Activated T-cell treated with anti-CD3 and anti-CD28 coated beads, Interleukin-2, amount 50 U/mL, for 4 hours (primary cell): ENCODE data around the gene ADNP2. TPM values are rescaled to one million over a fixed set of nuclear protein-coding genes. Genes with fewer than 3 reads are reported as not detected.

Experiments
- ATAC-seq, 2 donors: fragments of 200-7000 bp; cut with Tn5 transposase; one replicate each; pipeline ENCODE4 v1.10.0; 2021
- DNase-seq: peaks from one replicate; pipeline ENCODE4 v3.0.0-alpha.2; 2020
- H3K27me3 Mint-ChIP-seq: one replicate; pipeline ENCODE4 v1.8.0; 2021; ENCODE audit warnings: low read depth, mixed read lengths
- H3K36me3 Mint-ChIP-seq: one replicate; pipeline ENCODE4 v1.8.0; 2022; ENCODE audit warnings: mixed read lengths; ENCODE audit not compliant: insufficient read depth
- H3K4me1 Mint-ChIP-seq: one replicate; pipeline ENCODE4 v1.8.0; 2021; ENCODE audit warnings: low read depth, mixed read lengths
- H3K4me3 Mint-ChIP-seq: one replicate; pipeline ENCODE4 v1.8.0; 2021; ENCODE audit warnings: mild to moderate bottlenecking, moderate library complexity, mixed read lengths
- H3K9me3 Mint-ChIP-seq: one replicate; pipeline ENCODE4 v1.8.0; 2021; ENCODE audit warnings: mixed read lengths
- total RNA-seq, 3 donors: library from RNA; stranded (reverse); gene quantifications; one replicate each; pipeline ENCODE4 v1.2.1, GENCODE V29; 2021

Gene ADNP2
- total RNA-seq, 3 donors from 2014 or later = 23.3 to 26.3 (median 25.2) TPM

DNA sequence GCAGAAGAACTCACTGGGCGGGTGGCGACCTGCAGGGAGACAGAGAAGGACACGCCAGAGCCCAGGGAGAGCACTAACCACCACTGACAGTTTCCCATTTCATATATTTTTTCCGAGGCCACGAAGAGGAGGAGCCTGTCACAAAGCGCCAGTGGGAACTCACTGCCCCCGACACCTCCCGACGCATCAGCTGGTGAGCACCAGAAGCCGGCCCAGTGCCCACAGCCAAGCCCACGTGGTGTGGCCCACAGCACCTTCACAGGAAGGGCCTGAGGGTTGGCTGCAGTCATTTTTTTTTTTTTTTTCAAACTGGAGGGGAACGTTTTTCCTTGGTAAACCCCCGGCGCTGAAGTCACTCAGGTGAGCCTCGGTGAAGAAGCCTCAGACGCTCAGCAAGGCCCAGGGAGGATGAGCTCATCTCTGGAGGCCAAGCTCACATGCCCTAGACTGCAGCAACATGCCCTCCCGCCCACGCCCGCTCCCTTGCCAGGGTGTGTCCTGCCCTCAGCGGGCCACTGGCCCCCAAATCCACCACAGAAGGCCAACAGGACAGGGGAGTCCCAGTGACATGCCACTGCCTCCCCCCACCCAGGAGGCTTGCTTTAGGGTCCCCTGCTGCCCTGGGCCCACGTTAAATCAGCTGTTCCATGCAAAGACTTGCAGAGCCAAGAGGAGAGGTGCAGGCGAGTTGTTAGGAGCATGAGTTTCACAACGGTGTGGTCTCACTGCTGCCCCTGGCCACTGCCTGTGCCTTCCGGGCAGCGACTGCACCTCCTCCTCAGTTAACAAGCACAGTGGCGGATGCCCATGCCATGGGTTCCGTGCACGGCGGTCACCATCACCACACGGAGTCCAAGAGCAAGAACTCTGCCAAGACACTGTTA lies 70.1 kb downstream of the ADNP2 start:
- Mint-ChIP-seq H3K9me3 (no peaks in the 10 kb centered on the region), H3K4me3 (no peak overlapping the region), H3K36me3 (no peaks in the 10 kb centered on the region), H3K4me1 (peaks cover 15% of the 10 kb centered on the region), H3K27me3 (peaks cover 6% of the 10 kb centered on the region)
- DNase-seq = no peak
- ATAC-seq = no peak

GRCh38 chr18:80179857-80180558 lies 70.9 kb downstream of the ADNP2 start:
- no peak for ATAC-seq
- Mint-ChIP-seq H3K4me3 (no peak overlapping the region), H3K27me3 (peaks cover 6% of the 10 kb centered on the region)

DNA sequence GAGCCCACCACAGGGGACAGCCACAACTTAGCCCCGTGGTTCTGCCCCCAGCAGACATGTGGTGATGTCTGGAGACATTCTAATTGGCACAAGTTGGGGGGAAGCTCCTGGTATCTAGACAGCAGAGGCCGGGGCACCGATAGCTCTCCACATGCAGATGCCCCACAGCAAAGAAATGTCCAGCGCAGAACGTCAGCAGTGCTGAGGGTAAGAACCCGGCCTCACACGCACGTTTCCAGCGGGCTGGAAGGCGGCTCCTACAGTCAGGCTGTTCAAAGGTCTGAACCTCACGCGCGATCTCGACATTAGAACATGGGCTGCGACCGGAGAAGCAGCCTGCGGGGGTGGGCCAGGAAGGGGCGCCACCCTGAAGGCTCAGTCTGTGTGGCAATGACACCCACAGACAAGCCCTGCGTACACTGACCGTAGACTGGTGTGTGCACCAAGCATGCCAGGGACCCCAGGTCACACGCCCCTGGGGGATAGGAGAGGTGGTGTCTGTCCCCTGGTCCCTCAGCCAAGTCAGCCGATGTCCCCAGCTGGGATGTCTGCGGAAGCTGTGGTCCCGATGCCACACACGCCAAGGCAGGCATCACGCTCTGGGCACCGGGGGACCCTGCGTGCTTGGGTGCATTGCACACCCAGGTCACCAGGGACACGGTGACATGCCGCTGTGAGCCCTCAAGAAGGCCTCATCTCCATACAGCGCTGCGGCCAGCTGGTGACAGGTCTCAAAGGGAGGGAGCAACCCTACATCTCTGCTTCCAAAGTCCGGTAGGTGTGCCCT lies 71.9 kb downstream of the ADNP2 start:
- H3K4me3 Mint-ChIP-seq = no peak overlapping the region
- DNase-seq (no peak), ATAC-seq (no peak)
- no peaks in the 10 kb centered on the region for H3K9me3 Mint-ChIP-seq
- H3K4me1 Mint-ChIP-seq = peaks cover under 1% of the 10 kb centered on the region
- no peaks in the 10 kb centered on the region for H3K36me3 Mint-ChIP-seq
- no peaks in the 10 kb centered on the region for H3K27me3 Mint-ChIP-seq

More at GRCh38 chr18:80179857-80180558, 70.9 kb downstream of the ADNP2 start:
- no peaks in the 10 kb centered on the region for H3K9me3 Mint-ChIP-seq
- H3K36me3 Mint-ChIP-seq = no peaks in the 10 kb centered on the region
- H3K4me1 Mint-ChIP-seq = peaks cover 10% of the 10 kb centered on the region
- no peak for DNase-seq

GRCh38 chr18:80181642-80182461 lies 72.8 kb downstream of the ADNP2 start:
- no peak for ATAC-seq
- DNase-seq = no peak
- H3K36me3 Mint-ChIP-seq = no peaks in the 10 kb centered on the region
- H3K9me3 Mint-ChIP-seq = no peaks in the 10 kb centered on the region
- H3K4me1 Mint-ChIP-seq = no peaks in the 10 kb centered on the region
- peaks cover 7% of the 10 kb centered on the region for H3K27me3 Mint-ChIP-seq
- H3K4me3 Mint-ChIP-seq = no peak overlapping the region

GRCh38 chr18:80182855-80183254 lies 73.8 kb downstream of the ADNP2 start:
- Mint-ChIP-seq H3K9me3 (no peaks in the 10 kb centered on the region), H3K36me3 (no peaks in the 10 kb centered on the region), H3K27me3 (peaks cover 10% of the 10 kb centered on the region), H3K4me1 (no peaks in the 10 kb centered on the region), H3K4me3 (no peak overlapping the region)
- DNase-seq (no peak), ATAC-seq (no peak)

GRCh38 chr18:80183273-80184050 lies 74.4 kb downstream of the ADNP2 start:
- Mint-ChIP-seq H3K36me3 (no peaks in the 10 kb centered on the region), H3K4me1 (no peaks in the 10 kb centered on the region), H3K27me3 (peaks cover 10% of the 10 kb centered on the region), H3K4me3 (no peak overlapping the region), H3K9me3 (no peaks in the 10 kb centered on the region)
- DNase-seq = no peak
- no peak for ATAC-seq

DNA sequence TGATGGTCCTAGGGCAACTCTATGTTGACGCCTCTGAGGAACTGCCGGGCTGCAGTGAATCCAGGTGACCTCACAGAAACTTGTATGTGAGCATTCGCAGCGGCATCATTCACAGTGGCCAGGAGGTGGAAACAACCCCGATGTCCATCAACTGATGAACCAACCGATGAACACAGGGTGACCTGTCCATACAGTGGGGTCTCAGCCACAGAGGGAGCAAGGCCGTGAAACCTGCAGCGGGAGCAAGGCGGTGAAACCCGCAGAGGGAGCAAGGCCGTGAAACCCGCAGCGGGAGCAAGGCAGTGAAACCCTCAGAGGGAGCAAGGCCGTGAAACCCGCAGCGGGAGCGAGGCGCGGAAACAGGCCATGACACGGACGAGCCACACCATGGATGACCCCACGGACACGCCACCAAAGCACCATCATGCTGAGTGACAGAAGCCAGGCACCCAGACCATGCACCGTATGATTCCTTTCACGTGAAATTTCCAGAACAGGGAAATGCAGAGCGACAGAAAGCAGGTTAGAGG lies 75.2 kb downstream of the ADNP2 start:
- ATAC-seq (no peak), DNase-seq (no peak)
- H3K9me3 Mint-ChIP-seq = no peaks in the 10 kb centered on the region
- no peaks in the 10 kb centered on the region for H3K4me1 Mint-ChIP-seq
- H3K4me3 Mint-ChIP-seq = no peak overlapping the region
- peaks cover 10% of the 10 kb centered on the region for H3K27me3 Mint-ChIP-seq
- no peaks in the 10 kb centered on the region for H3K36me3 Mint-ChIP-seq

- DNase-seq = no peak
- H3K4me1 Mint-ChIP-seq = no peaks in the 10 kb centered on the region
- H3K36me3 Mint-ChIP-seq = no peaks in the 10 kb centered on the region
- ATAC-seq = no peak
- no peaks in the 10 kb centered on the region for H3K9me3 Mint-ChIP-seq
- H3K4me3 Mint-ChIP-seq = no peak overlapping the region
- H3K27me3 Mint-ChIP-seq = peaks cover 10% of the 10 kb centered on the region
Observed at GRCh38 chr18:80185545-80185944, 76.5 kb downstream of the ADNP2 start.

DNA sequence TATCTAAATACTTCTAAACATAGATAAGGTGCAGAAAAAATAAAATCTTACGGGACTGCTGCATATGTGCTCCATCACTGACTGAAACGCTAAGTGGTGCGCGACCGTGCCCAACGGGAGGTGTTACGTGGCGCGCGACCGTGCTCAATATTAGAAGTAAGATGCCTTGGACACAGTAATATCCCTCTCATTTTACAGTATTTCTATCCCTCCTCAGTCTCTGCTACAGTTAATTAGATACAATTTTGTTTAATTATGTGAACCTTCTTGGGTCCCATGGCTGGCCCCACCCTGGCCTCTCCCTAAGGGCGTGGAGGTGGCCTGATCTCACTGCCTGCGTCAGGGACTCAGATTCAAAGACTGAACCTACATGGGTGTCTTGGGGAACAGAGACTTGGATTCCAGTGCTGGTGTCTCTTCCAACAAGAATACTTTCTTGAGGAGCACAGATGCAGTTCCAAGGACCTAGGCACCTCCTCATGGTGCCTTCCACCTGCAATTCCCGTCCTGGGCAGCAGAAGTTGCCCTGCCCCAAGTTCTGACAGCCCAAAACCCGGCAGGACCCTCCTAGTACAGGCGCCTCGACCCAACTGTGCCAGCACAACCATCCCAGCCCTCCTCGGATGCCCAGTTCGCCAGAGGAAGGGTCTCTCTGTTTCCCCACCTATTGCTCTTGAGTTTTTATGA lies 79.0 kb downstream of the ADNP2 start:
- H3K9me3 Mint-ChIP-seq = no peaks in the 10 kb centered on the region
- H3K4me1 Mint-ChIP-seq = no peaks in the 10 kb centered on the region
- no peak overlapping the region for H3K4me3 Mint-ChIP-seq
- no peak for ATAC-seq
- H3K36me3 Mint-ChIP-seq = no peaks in the 10 kb centered on the region
- no peak for DNase-seq
- H3K27me3 Mint-ChIP-seq = peaks cover 16% of the 10 kb centered on the region

DNA sequence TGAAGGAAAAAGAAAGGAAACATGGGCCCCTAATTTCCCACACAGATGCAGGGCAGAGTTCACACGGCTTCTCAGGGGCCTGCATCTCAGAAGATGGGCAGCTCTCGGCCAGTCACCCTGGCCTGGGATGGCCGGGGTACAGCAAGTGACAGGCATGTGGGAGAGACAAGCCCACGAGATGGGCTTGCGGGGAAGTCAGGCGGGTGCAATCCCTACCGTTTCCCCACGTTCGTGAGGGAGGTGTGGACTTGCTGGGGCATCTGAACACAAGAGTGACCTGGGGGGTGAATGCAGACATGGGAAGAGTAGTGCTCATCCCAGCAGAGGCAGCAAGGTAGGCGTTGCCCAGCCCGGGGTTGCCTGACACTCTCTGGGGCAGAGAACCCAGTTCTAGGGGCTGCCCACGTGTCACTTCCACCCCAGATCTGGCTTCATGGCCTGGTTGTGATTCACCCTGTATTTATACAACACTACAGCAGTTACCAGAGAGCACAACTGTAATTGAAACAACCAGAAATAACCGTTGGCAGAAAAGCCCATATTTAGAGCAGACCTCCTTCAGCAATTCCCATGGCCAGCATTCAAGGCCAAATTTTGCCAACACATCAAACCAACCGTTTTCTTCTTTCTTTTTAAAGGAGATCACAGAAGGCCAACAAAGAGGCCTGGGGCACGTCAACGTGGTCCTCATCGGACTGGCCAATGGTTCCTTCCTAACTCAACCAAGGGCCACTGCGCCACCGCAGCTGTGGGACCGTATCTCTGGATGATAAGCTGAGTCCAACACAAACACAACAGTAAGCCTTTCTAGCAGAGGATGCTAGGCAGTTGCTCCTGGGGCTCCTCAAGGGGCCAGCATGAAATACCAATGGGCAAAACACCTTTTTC lies 79.8 kb downstream of the ADNP2 start:
- ATAC-seq (no peak), DNase-seq (no peak)
- Mint-ChIP-seq H3K4me1 (no peaks in the 10 kb centered on the region), H3K4me3 (no peak overlapping the region), H3K9me3 (no peaks in the 10 kb centered on the region), H3K36me3 (no peaks in the 10 kb centered on the region), H3K27me3 (peaks cover 19% of the 10 kb centered on the region)

DNA sequence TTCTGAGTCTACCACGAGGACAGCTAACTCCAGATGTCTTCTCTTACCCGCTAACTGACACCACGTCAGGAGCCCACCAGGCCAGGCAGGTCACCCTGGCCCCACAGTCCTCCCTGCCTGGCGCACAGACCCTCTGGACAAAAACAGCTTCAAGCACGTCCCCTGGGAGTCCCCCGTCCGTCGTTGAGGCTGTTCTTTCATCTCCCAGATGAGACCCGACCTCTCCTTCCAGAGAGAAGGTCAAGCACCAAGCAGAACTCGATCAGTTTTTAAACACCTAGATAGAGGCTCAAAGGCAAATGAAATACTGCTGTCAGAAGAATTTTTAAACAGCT lies 80.4 kb downstream of the ADNP2 start:
- no peaks in the 10 kb centered on the region for H3K4me1 Mint-ChIP-seq
- H3K9me3 Mint-ChIP-seq = no peaks in the 10 kb centered on the region
- H3K27me3 Mint-ChIP-seq = peaks cover 21% of the 10 kb centered on the region
- no peak for DNase-seq
- H3K4me3 Mint-ChIP-seq = no peak overlapping the region
- no peak for ATAC-seq
- H3K36me3 Mint-ChIP-seq = no peaks in the 10 kb centered on the region
